HepG2 (cell line): ENCODE measurements around the gene ASB4. TPM values are rescaled to one million over a fixed set of nuclear protein-coding genes. Genes with fewer than 3 reads are reported as not detected.
"Not testable (repeated sequence)": the region's sequence is repeated elsewhere in the genome, so short reads cannot be mapped to it uniquely, and the experiment has no call there.

Source experiments
- ATAC-seq: fragments of 200-7000 bp; cut with Tn5 transposase; 3 replicates; pipeline ENCODE4 v1.9.1; 2020; ENCODE audit warnings: mild to moderate bottlenecking, moderate library complexity
- BruUV-seq: library from RNA; stranded (reverse); fragments of 400-500 nt; replicated peaks from 2 replicates; lab custom pipeline; 2021; lab: Mats Ljungman, UMichigan
- CTCF ChIA-PET: fragments of 300-600 bp; formaldehyde crosslinking; extraction: SDS; loops from one replicate; lab custom pipeline; 2021; ENCODE audit warnings: low total read pairs, inconsistent platforms, low intra/inter-chr PET ratio; lab: Yijun Ruan, JAX
- POLR2A ChIA-PET: fragments of 350-600 bp; sonication (Branson Sonifier 250); formaldehyde crosslinking; loops from one replicate; lab custom pipeline; 2020; ENCODE audit warnings: antibody characterized with exemption, inconsistent platforms; lab: Yijun Ruan, JAX
- DNase-seq: peaks from one replicate; pipeline ENCODE4 v3.0.0-alpha.2; 2015; ENCODE audit warnings: low spot score
- FAIRE-seq: peaks from 3 replicates; lab custom pipeline; 2011; peaks lifted over from hg19 to GRCh38; lab: Jason Lieb, UNC
- H2AFZ ChIP-seq: one replicate; pipeline ENCODE4 v1.6.1; 2011; ENCODE audit warnings: low read length, inconsistent platforms
- H3K27ac ChIP-seq: fragments of 300-600 bp; 3 replicates; pipeline ENCODE4 v1.8.0; 2011; ENCODE audit warnings: mixed run types, mild to moderate bottlenecking, mixed read lengths, low read length, inconsistent platforms; ENCODE audit not compliant: insufficient read depth; ENCODE audit errors: extremely low read length
- H3K27me3 ChIP-seq, 2 experiments: fragments of 200-600 bp in 1 of 2; 2 replicates in 1 of 2; 3 replicates in 1 of 2; pipeline versions ENCODE4 v1.6.0 to v1.8.0; 2011; ENCODE audit warnings: low read length in 2 of 2, mild to moderate bottlenecking in 2 of 2, moderate library complexity in 2 of 2, inconsistent platforms in 1 of 2; ENCODE audit not compliant: insufficient read depth in 2 of 2, control insufficient read depth in 1 of 2
- H3K36me3 ChIP-seq, 2 experiments: fragments of 200-600 bp in 1 of 2; replicated peaks in 1 of 2; 2 replicates in 1 of 2; 3 replicates in 1 of 2; pipeline versions ENCODE4 v1.5.1 to v1.8.0; 2011; ENCODE audit warnings: low read length in 2 of 2, inconsistent platforms in 1 of 2; ENCODE audit not compliant: insufficient read depth in 2 of 2, control insufficient read depth in 1 of 2
- H3K4me1 ChIP-seq: 2 replicates; pipeline ENCODE4 v1.5.1; 2012; ENCODE audit warnings: low read length, inconsistent platforms; ENCODE audit not compliant: insufficient read depth
- H3K4me2 ChIP-seq: 2 replicates; pipeline ENCODE4 v1.6.0; 2011; ENCODE audit warnings: low read depth, low read length, inconsistent platforms
- H3K4me3 ChIP-seq, 3 experiments: fragments of 200-600 bp in 1 of 3; sonication (generic), shearing (Covaris generic) in 1 of 3; replicated peaks in 1 of 3; 2 replicates each; pipeline ENCODE4 v1.5.1; 2011 to 2016; ENCODE audit warnings: low read length in 3 of 3, inconsistent platforms in 2 of 3, low read depth in 2 of 3, mild to moderate bottlenecking in 2 of 3, control low read depth in 1 of 3, mixed read lengths in 1 of 3; ENCODE audit not compliant: insufficient read depth in 1 of 3
- H3K79me2 ChIP-seq: one replicate; pipeline ENCODE4 v1.6.1; 2011; ENCODE audit warnings: low read length, inconsistent platforms; ENCODE audit not compliant: insufficient read depth
- H3K9ac ChIP-seq: 2 replicates; pipeline ENCODE4 v1.6.0; 2011; ENCODE audit warnings: mild to moderate bottlenecking, low read depth, low read length, inconsistent platforms; ENCODE audit not compliant: insufficient read depth
- H3K9me3 ChIP-seq: 2 replicates; pipeline ENCODE4 v1.5.1; 2012; ENCODE audit warnings: mild to moderate bottlenecking, low read length
- H4K20me1 ChIP-seq: 2 replicates; pipeline ENCODE4 v1.6.0; 2011; ENCODE audit warnings: inconsistent platforms, mild to moderate bottlenecking, low read length, moderate library complexity; ENCODE audit not compliant: insufficient read depth
- NKX3-1 ChIP-seq: sonication (generic); formaldehyde crosslinking; IDR thresholded peaks from 2 replicates; pipeline ENCODE4 v1.5.0; 2020; ENCODE audit warnings: missing genetic modification reagents
- WGBS: methylation state at CpG from one replicate; pipeline ENCODE4 v1.1.6; 2017; ENCODE audit warnings: low lambda C conversion rate; 5-methylcytosine and 5-hydroxymethylcytosine counted together
- in situ Hi-C: cut with HindIII; loops from 2 replicates; pipeline ENCODE4 v1.10.0; 2017; ENCODE audit warnings: low pct_unique_long_range_greater_than_20kb; ENCODE audit not compliant: extremely low pct_ligation_motif_present
- intact Hi-C: fragments of 100-400 bp; cut with micrococcal nuclease; formaldehyde crosslinking; loops from one replicate; pipeline ENCODE4 v1.10.0; 2022; ENCODE audit not compliant: unreplicated experiment
- polyA plus RNA-seq, 8 experiments: library from polyadenylated mRNA; depleted of rRNA in 3 of 8; stranded (reverse) in 7 of 8; unstranded in 1 of 8; fragments of >200 nt; fragmentation: Illumina TruSeq in 4 of 8; extraction: Trizol in 4 of 8; gene quantifications; 2 replicates each; pipeline versions ENCODE4 v1.2.1 to v1.2.3, GENCODE V29; 2011 to 2016; ENCODE audit warnings: low read depth in 4 of 8, missing spikeins in 1 of 8, mixed read lengths in 1 of 8; ENCODE audit not compliant: insufficient read depth in 1 of 8
- total RNA-seq, 5 experiments: library from RNA; depleted of rRNA; stranded (reverse); fragments of >200 nt; fragmentation: Illumina TruSeq; extraction: Trizol; gene quantifications; 2 replicates each; pipeline ENCODE4 v1.2.3, GENCODE V29; 2016; ENCODE audit warnings: low read depth in 1 of 5
- TF ChIP-seq, protein P1 (sequence below): IDR thresholded peaks from 2 replicates; pipeline ENCODE4 v1.6.1; 2016; ENCODE audit warnings: low read depth
- TF ChIP-seq, protein P2 (sequence below): sonication (generic); formaldehyde crosslinking; IDR thresholded peaks from 2 replicates; pipeline ENCODE4 v1.5.0; 2020; ENCODE audit warnings: mild to moderate bottlenecking, missing genetic modification reagents

Gene ASB4
- total and polyA plus RNA-seq, 2 of the 13 experiments (the other 11 are each of a cell fraction or from before 2014, with no cell fraction given), result 1.1 to 4.0 TPM

DNA sequence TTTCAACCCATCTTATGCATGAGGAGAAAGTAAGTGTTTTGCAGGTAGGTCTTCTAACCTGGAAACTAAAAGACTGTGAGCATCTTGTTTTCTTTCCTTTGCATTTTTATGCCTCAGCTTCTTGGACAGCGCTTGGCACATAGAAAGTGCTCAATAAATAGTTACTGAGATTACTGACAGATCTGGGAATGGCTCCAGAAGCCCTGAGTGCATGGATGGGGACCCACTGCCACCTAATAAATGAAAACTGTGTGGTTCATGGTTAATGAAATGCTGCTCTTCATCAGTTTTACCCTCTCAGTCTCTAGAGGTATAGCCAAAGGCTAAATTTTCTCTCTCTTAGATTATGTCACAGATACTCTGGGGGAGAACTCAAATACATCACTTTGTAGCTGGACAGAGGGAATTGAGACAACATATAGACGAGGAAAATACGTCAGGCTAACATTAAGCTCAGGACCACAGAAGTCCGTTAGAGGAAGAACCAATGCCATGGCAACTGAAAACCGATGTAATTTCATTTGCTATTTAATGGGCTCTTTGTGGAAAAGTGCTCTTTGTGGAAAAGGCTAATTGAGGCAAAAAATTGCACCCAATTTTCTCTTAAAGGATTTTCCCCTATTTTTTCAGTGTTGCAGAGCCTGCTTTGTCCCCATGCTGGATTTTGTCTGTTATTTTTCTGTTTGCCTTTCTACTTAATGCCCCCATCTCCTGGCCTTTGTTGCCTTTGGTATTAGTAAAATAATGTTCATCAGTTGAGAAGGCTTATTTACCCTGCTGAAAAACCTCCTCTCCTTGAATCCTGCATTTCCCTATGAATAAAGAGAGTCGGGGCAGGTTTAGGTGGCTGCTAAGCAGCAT is 17.8 kb downstream of the ASB4 start:
- H3K27me3 ChIP-seq, result no peaks in the 10 kb centered on the region
- no peak overlapping the region for H3K4me3 ChIP-seq
- no peaks in the 10 kb centered on the region for H3K79me2 ChIP-seq
- CTCF ChIA-PET, result no interaction called here
- H3K9ac ChIP-seq, result no peak overlapping the region
- H3K4me1 ChIP-seq, result peaks cover 29% of the 10 kb centered on the region
- in situ Hi-C loops (no loop called here), intact Hi-C loops (no loop called here)
- H3K36me3 ChIP-seq, result no peaks in the 10 kb centered on the region
- WGBS, result 77% methylated on average over 6 of the region's 6 CpGs
- no peak for FAIRE-seq
- H2AFZ ChIP-seq, result no peak overlapping the region
- no TSS peak for BruUV-seq
- H4K20me1 ChIP-seq, result no peaks in the 10 kb centered on the region
- no peak overlapping the region for H3K4me2 ChIP-seq
- TF ChIP-seq, protein P1, sequence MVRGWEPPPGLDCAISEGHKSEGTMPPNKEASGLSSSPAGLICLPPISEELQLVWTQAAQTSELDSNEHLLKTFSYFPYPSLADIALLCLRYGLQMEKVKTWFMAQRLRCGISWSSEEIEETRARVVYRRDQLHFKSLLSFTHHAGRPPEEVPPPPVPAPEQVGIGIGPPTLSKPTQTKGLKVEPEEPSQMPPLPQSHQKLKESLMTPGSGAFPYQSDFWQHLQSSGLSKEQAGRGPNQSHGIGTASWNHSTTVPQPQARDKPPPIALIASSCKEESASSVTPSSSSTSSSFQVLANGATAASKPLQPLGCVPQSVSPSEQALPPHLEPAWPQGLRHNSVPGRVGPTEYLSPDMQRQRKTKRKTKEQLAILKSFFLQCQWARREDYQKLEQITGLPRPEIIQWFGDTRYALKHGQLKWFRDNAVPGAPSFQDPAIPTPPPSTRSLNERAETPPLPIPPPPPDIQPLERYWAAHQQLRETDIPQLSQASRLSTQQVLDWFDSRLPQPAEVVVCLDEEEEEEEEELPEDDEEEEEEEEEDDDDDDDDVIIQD (CRISPR knock-in tag), result no peak
- TF ChIP-seq, protein P2, sequence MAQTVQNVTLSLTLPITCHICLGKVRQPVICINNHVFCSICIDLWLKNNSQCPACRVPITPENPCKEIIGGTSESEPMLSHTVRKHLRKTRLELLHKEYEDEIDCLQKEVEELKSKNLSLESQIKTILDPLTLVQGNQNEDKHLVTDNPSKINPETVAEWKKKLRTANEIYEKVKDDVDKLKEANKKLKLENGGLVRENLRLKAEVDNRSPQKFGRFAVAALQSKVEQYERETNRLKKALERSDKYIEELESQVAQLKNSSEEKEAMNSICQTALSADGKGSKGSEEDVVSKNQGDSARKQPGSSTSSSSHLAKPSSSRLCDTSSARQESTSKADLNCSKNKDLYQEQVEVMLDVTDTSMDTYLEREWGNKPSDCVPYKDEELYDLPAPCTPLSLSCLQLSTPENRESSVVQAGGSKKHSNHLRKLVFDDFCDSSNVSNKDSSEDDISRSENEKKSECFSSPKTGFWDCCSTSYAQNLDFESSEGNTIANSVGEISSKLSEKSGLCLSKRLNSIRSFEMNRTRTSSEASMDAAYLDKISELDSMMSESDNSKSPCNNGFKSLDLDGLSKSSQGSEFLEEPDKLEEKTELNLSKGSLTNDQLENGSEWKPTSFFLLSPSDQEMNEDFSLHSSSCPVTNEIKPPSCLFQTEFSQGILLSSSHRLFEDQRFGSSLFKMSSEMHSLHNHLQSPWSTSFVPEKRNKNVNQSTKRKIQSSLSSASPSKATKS (CRISPR knock-in tag), result no peak
- TF ChIP-seq NKX3-1 (CRISPR knock-in tag), result no peak
- TF ChIP-seq, all 625 proteins: peak for 0
- DNase-seq (no peak), ATAC-seq (no peak)
- POLR2A ChIA-PET, result no interaction called here
- H3K27ac ChIP-seq, result no peak overlapping the region
- H3K9me3 ChIP-seq, result no peaks in the 10 kb centered on the region

DNA sequence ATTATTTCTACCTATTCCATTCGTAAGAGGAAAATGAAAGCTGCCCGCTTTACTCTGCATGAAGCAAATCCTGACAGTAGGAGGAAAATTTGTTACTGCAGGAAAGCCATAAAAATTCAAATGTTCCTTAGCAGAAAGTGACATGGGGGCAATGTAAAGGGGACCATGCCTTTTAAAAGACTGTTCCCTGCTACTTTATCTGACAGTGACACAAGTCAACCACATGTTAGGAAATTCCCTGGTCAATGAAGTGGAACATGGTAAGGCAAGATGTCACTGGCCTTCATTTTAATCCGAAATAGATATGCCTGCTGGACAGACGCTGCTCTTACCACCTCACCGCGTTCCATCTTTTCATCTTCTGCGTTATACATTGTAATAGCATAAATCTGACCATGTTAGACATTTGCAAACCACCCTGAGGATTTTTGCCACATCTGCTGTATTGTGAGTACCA is 18.4 kb downstream of the ASB4 start:
- H3K79me2 ChIP-seq, ATAC-seq, CTCF ChIA-PET, H4K20me1 ChIP-seq, H3K4me2 ChIP-seq, H3K4me3 ChIP-seq, H3K36me3 ChIP-seq, DNase-seq, in situ Hi-C loops, H3K9me3 ChIP-seq, H3K27me3 ChIP-seq, H2AFZ ChIP-seq, BruUV-seq, H3K9ac ChIP-seq, FAIRE-seq, intact Hi-C loops, POLR2A ChIA-PET, H3K27ac ChIP-seq: not testable (repeated sequence)
- 92% methylated on average over 7 of the region's 7 CpGs for WGBS
- peaks cover 26% of the 10 kb centered on the region for H3K4me1 ChIP-seq
